ENCODE data around the gene JMJD7. TPM values are rescaled to one million over a fixed set of nuclear protein-coding genes. Genes with fewer than 3 reads are reported as not detected.

The JMJD7 gene
- total RNA-seq, 2 experiments from 2014 or later, result 18.7 to 19.8 TPM

DNA sequence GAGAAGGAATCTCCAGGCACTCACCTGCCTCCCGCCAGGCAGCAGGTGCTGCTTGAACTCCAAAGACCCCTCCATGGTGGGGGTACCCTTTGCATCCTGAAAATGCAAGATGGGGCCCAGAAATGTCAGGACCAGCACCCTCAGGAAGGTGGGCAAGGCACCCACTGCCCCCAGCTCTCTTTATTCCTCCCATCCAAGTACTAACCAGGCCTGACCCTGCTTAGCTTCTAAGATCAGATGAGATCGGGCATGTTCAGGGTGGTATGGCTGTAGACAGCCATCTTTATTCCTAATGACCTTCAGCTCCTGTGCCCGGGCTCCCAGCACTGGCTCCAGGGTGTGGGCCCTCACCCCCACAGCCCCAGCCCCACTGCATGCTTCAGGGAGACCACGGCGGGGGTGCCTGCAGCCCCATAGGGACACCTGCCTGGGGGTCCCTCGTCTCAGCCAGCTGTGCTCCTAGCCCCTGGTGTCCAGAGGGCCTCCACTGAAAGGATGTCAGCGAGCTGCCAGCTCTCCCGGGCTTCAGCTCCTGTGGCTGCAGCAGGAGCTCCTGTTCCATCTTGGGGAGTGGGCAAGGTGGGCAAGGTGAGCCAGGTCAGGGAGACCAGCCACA, 24.0 kb downstream of the JMJD7 start:
- Mint-ChIP-seq H3K4me3 (no peak overlapping the region), H3K36me3 (ENCODE audit: low read depth) (peaks cover 1% of the 10 kb centered on the region), H3K9me3 (no peaks in the 10 kb centered on the region), H3K27ac (no peak overlapping the region), H3K27me3 (ENCODE audit: low read depth) (no peaks in the 10 kb centered on the region), H3K4me1 (ENCODE audit: low read depth) (peaks cover 4% of the 10 kb centered on the region)
- intact Hi-C loops (cut with micrococcal nuclease), result no loop called here
- no peak for DNase-seq
- CTCF ChIA-PET, result interaction anchor here (0.7 kb wide), 1 partner anchor 71 kb away, joined by 3 read pairs; no protein-coding TSS in a partner anchor

DNA sequence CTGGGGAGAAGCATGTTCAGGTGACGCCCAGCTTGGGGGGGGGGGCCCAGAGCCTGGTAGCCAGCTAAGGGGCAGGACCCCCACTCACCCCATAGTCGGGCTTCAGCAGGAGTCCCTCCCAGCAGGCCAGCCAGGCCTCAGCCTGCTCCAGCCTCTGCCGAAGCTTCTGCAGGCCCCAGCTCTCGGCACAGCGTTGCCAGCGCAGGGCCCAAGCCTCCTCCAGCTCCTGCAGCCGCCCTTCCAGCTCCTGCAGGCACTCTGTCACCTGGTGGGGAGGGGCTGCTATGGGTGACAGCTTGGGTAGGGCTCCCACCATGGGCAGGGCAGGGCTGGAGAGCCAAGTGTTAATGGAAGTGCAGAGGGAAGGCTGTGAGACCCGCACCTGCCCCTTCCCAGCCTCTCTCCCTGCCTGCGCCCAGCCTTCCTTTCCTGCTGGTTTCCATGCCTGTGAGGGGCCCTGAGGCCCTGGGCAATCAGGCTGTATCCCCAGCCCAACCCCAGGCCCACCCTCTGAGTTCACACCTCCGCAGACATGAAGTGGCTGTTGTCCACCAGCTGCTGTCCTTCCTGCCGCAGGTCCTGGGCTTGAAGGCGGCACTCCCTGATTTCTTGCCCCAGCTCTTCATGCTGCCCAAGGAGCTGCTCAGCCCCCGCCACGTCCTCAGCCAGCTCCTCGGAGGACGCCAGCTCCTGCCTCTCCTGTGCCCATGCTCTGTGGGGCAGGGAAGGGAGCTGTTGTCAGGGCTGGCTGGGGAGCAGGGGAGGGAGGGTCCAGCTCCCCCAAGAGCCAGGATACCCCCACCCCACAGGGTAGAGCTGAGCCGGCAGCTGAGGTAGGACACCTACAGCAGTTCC, 25.1 kb downstream of the JMJD7 start:
- peaks cover 1% of the 10 kb centered on the region for H3K36me3 Mint-ChIP-seq (ENCODE audit: low read depth)
- H3K27me3 Mint-ChIP-seq (ENCODE audit: low read depth), result no peaks in the 10 kb centered on the region
- CTCF ChIA-PET, result interaction anchor here (0.7 to 1.0 kb wide), 2 partner anchors 36 to 41 kb away, joined by 3 to 5 read pairs; no protein-coding TSS in a partner anchor
- peaks cover 4% of the 10 kb centered on the region for H3K4me1 Mint-ChIP-seq (ENCODE audit: low read depth)
- no peak overlapping the region for H3K4me3 Mint-ChIP-seq
- H3K27ac Mint-ChIP-seq, result no peak overlapping the region
- H3K9me3 Mint-ChIP-seq, result no peaks in the 10 kb centered on the region
- no peak for DNase-seq
- intact Hi-C loops (cut with micrococcal nuclease), result no loop called here

DNA sequence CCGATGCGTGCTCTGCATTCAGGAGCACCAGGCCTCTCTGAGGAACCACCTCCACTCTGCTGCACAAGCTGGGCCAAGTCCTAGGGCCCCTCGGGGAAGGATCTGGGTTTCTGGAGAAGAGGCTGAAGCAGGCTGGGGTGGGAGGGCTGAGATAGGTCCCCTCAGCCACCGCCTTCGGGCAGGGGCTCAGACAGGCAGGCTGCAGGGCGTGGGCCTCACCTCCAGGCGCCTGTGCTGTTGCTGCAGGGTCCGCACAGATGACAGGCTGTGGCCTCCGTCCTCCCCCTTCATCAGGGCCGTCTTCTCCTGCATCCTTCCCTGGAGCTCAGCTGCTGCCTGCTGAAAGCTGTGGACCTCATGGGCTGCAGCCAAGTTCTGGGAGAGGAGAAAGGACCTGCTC, 25.9 kb downstream of the JMJD7 start:
- intact Hi-C loops (cut with micrococcal nuclease), result no loop called here
- H3K4me1 Mint-ChIP-seq (ENCODE audit: low read depth), result no peaks in the 10 kb centered on the region
- H3K27me3 Mint-ChIP-seq (ENCODE audit: low read depth), result no peaks in the 10 kb centered on the region
- no peak overlapping the region for H3K4me3 Mint-ChIP-seq
- no peak for DNase-seq
- H3K27ac Mint-ChIP-seq, result no peak overlapping the region
- no peaks in the 10 kb centered on the region for H3K36me3 Mint-ChIP-seq (ENCODE audit: low read depth)
- H3K9me3 Mint-ChIP-seq, result no peaks in the 10 kb centered on the region
- CTCF ChIA-PET, result interaction anchor here (0.6 to 0.7 kb wide), 2 partner anchors 35 to 1070 kb away, joined by 3 to 6 read pairs; no protein-coding TSS in a partner anchor

DNA sequence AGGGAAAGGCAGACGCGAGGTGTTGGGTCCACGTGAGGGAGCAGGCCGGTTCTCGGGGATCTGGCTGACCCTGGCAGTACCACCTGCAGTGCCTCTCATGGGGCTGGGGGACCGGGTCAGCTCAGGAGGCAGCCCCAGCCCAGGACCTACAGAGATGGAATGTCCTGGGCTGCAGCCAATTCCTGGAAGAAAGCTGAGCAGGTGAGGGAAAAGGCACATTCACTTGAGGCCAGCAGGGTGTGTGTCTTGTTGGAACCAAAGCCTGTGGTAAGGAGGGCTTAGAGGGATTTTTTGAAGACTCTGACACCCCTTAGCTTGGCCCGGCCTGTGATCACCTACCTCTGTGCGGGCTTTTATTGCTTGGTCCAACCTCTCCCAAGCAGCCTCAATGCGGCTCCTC, 26.6 kb downstream of the JMJD7 start:
- CTCF ChIA-PET, result interaction anchor here (0.6 kb wide), 1 partner anchor 1070 kb away, joined by 6 read pairs; no protein-coding TSS in a partner anchor
- H3K36me3 Mint-ChIP-seq (ENCODE audit: low read depth), result no peaks in the 10 kb centered on the region
- H3K4me3 Mint-ChIP-seq, result no peak overlapping the region
- H3K27me3 Mint-ChIP-seq (ENCODE audit: low read depth), result no peaks in the 10 kb centered on the region
- H3K27ac Mint-ChIP-seq, result no peak overlapping the region
- no peaks in the 10 kb centered on the region for H3K4me1 Mint-ChIP-seq (ENCODE audit: low read depth)
- no peaks in the 10 kb centered on the region for H3K9me3 Mint-ChIP-seq
- DNase-seq, result no peak
- intact Hi-C loops (cut with micrococcal nuclease), result no loop called here

DNA sequence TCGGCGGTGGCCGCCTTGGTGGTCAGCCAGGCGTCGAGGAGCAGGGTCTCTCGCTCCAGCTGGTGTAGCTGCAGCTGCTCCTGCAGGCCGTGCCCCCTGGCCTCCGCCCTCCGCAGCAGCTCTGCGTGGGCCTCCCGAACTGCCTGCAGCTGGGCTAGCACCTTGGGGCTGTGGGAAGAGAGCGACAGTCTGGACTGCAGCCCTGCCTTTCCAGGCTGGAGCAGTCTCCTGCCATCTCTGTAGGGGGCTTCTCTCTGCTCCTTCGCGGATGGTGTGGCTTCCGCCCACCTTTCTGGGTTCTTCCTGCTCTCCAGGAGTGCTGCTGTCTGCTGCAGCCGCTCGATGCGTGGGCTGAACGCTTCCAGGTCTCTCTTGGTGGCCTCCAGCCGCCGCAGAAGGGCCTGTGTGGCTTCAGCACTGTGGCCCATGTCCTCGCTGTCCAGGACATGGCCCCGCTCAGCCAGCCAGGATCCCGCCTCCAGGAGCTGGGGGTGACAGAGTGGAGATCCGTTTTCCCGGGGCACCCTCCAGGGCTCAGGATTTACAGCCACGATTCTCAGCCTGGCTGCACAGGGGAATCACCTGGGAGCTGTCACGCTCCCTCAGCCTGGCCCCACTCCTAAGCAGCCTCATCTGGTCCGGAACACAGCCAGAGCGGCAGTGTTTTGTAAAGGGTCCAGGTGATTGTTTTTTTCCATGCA, 27.5 kb downstream of the JMJD7 start:
- no peak for DNase-seq
- no peaks in the 10 kb centered on the region for H3K9me3 Mint-ChIP-seq
- no peak overlapping the region for H3K4me3 Mint-ChIP-seq
- CTCF ChIA-PET, result no interaction called here
- intact Hi-C loops (cut with micrococcal nuclease), result no loop called here
- H3K27ac Mint-ChIP-seq, result no peak overlapping the region
- H3K4me1 Mint-ChIP-seq (ENCODE audit: low read depth), result peaks cover 5% of the 10 kb centered on the region
- H3K27me3 Mint-ChIP-seq (ENCODE audit: low read depth), result no peaks in the 10 kb centered on the region
- no peaks in the 10 kb centered on the region for H3K36me3 Mint-ChIP-seq (ENCODE audit: low read depth)

DNA sequence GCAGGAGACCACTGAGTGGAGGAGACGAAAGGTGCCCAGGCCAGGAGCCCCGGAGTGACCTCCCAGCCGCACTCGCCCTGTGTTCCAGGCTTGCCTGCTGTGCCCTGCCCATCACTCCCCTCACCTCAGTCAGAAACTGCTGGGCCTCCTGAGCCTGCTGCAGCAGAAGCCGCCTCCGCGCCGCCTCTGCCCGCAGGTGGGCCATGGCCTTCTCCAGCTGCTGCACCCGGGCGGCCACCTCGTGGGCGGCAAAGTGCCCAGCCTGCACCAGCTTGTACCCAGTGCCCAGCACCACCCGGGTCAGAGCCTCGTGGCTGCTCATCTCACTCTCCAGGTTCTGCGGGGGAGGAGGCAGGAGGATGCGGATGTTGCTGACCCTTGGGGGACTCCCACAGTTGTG, 28.4 kb downstream of the JMJD7 start:
- intact Hi-C loops (cut with micrococcal nuclease), result no loop called here
- Mint-ChIP-seq H3K4me1 (ENCODE audit: low read depth) (peaks cover 8% of the 10 kb centered on the region), H3K27ac (no peak overlapping the region), H3K27me3 (ENCODE audit: low read depth) (no peaks in the 10 kb centered on the region), H3K4me3 (no peak overlapping the region), H3K9me3 (no peaks in the 10 kb centered on the region), H3K36me3 (ENCODE audit: low read depth) (no peaks in the 10 kb centered on the region)
- DNase-seq, result no peak
- CTCF ChIA-PET, result no interaction called here

DNA sequence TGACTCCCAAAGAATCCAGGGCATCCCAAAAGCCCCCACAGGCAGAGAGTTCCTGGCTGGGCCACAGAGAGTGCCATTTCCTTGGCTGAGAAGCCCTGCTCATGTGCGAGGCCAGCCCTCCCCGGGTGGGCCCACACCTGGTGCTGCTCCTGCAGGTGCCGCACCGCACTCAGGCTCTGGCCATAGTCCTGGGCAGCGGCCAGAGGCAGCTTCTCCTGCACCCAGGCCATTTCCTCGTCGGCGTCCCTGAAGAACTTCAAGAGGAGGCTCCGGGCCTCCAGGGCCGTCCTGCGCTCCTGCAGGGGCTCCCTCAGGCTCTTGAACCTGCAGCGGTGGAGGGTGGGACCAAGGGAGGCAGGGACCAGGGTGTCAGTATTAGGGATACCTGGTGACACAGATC, 28.8 kb downstream of the JMJD7 start:
- Mint-ChIP-seq H3K9me3 (no peaks in the 10 kb centered on the region), H3K27me3 (ENCODE audit: low read depth) (no peaks in the 10 kb centered on the region), H3K27ac (no peak overlapping the region), H3K4me3 (no peak overlapping the region), H3K36me3 (ENCODE audit: low read depth) (no peaks in the 10 kb centered on the region), H3K4me1 (ENCODE audit: low read depth) (peaks cover 8% of the 10 kb centered on the region)
- CTCF ChIA-PET, result no interaction called here
- intact Hi-C loops (cut with micrococcal nuclease), result no loop called here
- no peak for DNase-seq

DNA sequence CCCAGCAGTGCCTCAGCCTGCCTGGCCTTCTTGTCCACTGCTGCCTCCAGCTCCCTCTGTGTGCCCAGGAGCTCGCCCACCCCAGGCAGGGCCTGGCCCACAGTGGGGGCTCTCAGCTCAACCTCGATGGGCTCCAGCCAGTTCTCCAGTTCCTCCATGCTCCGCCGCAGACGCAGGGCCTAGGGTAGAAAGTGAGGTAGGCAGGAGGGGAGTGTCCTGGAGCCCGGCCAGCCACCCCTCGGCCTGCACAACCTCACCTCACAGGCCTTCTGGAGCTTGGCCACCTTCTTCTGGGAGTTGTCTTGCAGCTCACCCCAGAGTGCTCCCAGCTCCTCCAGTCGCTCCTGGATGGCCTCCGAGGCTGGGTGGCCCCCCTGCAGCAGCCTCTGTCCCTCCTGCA, 29.4 kb downstream of the JMJD7 start:
- H3K9me3 Mint-ChIP-seq, result no peaks in the 10 kb centered on the region
- H3K36me3 Mint-ChIP-seq (ENCODE audit: low read depth), result no peaks in the 10 kb centered on the region
- H3K4me1 Mint-ChIP-seq (ENCODE audit: low read depth), result peaks cover 8% of the 10 kb centered on the region
- CTCF ChIA-PET, result interaction anchor here (1.4 kb wide), 1 partner anchor 46 kb away, joined by 4 read pairs; no protein-coding TSS in a partner anchor
- H3K4me3 Mint-ChIP-seq, result no peak overlapping the region
- no peak overlapping the region for H3K27ac Mint-ChIP-seq
- intact Hi-C loops (cut with micrococcal nuclease), result no loop called here
- DNase-seq, result no peak
- H3K27me3 Mint-ChIP-seq (ENCODE audit: low read depth), result no peaks in the 10 kb centered on the region

DNA sequence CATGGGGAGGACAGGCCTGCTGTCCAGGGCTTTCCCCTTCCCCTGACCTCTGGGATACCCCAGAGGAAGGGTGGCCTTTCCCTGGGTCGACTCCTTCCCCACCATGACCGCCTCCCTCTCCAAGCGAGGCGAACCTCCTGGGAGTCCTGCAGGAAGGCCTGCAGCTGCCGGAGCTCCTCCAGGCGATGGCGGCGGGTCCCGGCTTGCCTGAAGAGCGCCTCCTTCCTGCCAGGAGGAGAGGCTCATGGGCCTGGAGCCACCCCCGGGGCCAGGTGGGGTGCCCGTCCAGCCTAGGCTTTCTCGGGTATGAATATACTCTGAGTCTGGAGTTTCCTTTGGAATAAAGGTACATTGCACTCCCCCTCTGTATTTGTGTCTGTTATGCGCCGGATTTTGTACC, 30.9 kb downstream of the JMJD7 start:
- H3K27me3 Mint-ChIP-seq (ENCODE audit: low read depth), result no peaks in the 10 kb centered on the region
- no peak for DNase-seq
- no peak overlapping the region for H3K27ac Mint-ChIP-seq
- CTCF ChIA-PET, result interaction anchor here (0.7 to 1.1 kb wide), 2 partner anchors 50 to 60 kb away, joined by 3 read pairs; no protein-coding TSS in a partner anchor
- H3K4me3 Mint-ChIP-seq, result no peak overlapping the region
- H3K36me3 Mint-ChIP-seq (ENCODE audit: low read depth), result no peaks in the 10 kb centered on the region
- H3K4me1 Mint-ChIP-seq (ENCODE audit: low read depth), result peaks cover 8% of the 10 kb centered on the region
- intact Hi-C loops (cut with micrococcal nuclease), result no loop called here
- H3K9me3 Mint-ChIP-seq, result no peaks in the 10 kb centered on the region

DNA sequence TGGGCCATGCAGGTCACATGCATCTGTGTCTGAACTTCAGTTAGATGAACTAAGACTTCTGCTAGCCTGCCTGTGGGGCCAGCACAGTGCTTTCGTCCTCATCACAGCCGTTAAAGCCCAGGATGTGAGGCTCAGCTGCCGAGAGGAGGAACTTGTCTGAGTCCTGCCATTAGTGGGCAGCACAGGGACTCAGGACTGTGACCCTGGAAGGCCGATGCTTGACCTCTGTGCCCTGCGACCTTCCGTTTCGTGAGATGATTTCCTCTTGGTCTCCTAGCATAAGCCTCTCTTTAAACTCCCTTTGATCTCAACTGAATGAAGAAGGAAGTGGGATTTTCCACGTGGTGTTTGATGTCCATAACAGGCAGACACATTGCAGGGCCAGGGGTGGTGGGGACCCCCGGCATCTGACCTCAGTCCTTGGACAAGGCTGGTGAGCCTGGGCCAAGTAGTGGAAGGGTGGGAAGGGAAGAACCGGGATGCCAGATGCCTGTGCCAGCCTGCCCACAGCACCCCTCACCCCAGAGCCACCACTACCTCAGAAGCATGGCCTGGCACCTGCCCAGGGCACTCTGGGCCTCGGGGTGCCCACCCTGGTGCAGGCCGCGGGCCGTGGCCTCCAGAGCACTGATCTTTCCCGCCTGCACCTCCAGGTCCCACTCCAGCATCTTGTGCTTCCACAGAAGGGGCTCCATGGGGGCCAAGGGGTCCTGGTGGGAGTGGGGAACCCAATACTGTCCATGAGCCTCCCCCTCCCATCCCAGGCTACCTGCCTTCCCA, 32.3 kb downstream of the JMJD7 start:
- H3K36me3 Mint-ChIP-seq (ENCODE audit: low read depth), result no peaks in the 10 kb centered on the region
- H3K27me3 Mint-ChIP-seq (ENCODE audit: low read depth), result no peaks in the 10 kb centered on the region
- no peaks in the 10 kb centered on the region for H3K9me3 Mint-ChIP-seq
- H3K4me1 Mint-ChIP-seq (ENCODE audit: low read depth), result peaks cover 8% of the 10 kb centered on the region
- CTCF ChIA-PET, result interaction anchor here (0.8 to 2.0 kb wide), 2 partner anchors 16 to 44 kb away, joined by 3 to 5 read pairs; no protein-coding TSS in a partner anchor
- H3K4me3 Mint-ChIP-seq, result no peak overlapping the region
- H3K27ac Mint-ChIP-seq, result no peak overlapping the region
- intact Hi-C loops (cut with micrococcal nuclease), result no loop called here
- DNase-seq, result no peak

DNA sequence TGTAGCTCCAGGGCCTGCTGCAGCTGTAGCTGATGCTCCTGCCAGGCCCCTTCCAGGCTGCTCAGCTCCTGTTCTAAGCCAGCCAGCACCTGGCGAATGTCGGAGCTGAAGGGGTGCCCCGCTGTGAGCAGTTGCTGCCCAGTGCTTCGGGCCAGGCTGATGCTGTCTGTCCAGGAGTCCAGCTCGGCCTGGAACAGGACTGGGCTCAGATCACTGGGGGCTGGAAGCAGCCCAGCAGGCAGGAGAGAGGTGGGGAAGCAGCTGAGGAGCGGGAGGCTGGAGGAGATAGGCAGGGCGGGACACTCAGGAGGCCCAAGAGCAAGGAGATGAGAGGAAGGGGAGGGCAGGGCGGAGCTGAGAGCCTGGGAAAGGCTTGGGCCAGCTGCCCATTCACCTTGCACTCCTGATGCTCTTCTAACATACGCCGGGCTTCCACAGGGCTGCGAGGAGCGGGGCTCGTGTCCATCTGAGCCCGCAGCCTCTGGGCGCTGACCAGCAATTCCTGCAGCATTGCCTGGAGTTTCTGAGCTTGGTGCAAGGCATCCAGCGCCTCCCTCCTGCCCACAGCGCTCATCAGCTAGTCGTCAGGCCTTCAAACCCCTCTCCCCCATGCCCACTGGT, 34.0 kb downstream of the JMJD7 start:
- Mint-ChIP-seq H3K27me3 (ENCODE audit: low read depth) (no peaks in the 10 kb centered on the region), H3K4me1 (ENCODE audit: low read depth) (peaks cover 8% of the 10 kb centered on the region), H3K36me3 (ENCODE audit: low read depth) (no peaks in the 10 kb centered on the region), H3K9me3 (no peaks in the 10 kb centered on the region), H3K4me3 (no peak overlapping the region), H3K27ac (no peak overlapping the region)
- intact Hi-C loops (cut with micrococcal nuclease), result no loop called here
- no peak for DNase-seq
- CTCF ChIA-PET, result interaction anchor here (1.1 to 2.0 kb wide), 2 partner anchors 19 to 43 kb away, joined by 3 to 5 read pairs; no protein-coding TSS in a partner anchor
